ENCODE data around the gene DOK6.

DOK6 gene

GRCh38 chr18:69715191-69715795, 314.6 kb downstream of the DOK6 start:
- DNase-seq (ENCODE audit: low read depth): no peak
- TF ChIP-seq CTCF (IDR thresholded peaks at IDR 0.05; ENCODE audit: insufficient read depth, low read depth, low read length, missing control alignments): no peak
- no peak overlapping the region for H3K4me3 ChIP-seq (ENCODE audit: low read length)

DNA sequence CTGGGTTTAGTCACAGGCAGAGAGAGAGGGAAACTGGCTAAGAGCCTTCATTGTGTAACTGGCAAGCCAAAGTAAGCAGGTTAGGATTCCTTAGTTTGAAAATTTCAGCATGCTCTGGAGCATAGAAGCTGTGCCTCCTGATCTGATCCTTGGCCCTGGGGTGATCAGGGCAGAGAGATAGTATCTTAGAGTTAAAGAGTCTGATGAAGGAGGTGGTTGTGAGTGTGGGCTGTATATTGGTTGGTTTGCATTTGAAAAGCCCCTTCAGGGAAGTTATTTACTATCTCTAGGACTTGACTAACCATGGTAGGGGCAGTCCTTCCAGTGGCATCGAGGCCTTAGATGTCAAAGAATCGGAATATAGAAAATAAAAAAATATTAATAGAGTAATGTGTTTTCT, 316.9 kb downstream of the DOK6 start:
- no peak for DNase-seq (ENCODE audit: low read depth)
- TF ChIP-seq CTCF (IDR thresholded peaks at IDR 0.05; ENCODE audit: insufficient read depth, low read depth, low read length, missing control alignments): no peak
- H3K4me3 ChIP-seq (ENCODE audit: low read length): no peak overlapping the region

- peak; percentile 21 for DNase-seq (ENCODE audit: low read depth)
- no peak for TF ChIP-seq CTCF (IDR thresholded peaks at IDR 0.05; ENCODE audit: insufficient read depth, low read depth, low read length, missing control alignments)
- H3K4me3 ChIP-seq (ENCODE audit: low read length): no peak overlapping the region
Measured at GRCh38 chr18:69718912-69719547, 318.3 kb downstream of the DOK6 start.

DNA sequence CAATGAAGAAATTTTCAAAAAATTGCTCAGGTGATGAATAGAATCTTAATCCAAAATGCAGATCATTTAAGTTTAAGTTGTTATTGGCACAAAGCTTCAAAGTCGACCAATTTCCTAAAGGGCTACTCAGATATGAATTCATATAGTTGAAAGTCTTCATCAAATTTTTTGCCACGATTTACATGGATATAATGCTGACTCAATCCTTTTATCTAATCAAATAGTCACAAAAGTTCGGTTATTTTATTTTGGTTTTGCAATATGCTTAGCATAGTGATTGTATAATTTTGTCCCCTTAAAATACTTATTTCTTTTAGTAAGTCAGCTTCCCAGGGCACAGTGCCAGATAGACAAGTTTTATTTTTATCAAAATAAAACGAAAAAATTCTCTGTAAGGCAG, 319.7 kb downstream of the DOK6 start:
- no peak overlapping the region for H3K4me3 ChIP-seq (ENCODE audit: low read length)
- DNase-seq (ENCODE audit: low read depth): no peak
- no peak for TF ChIP-seq CTCF (IDR thresholded peaks at IDR 0.05; ENCODE audit: insufficient read depth, low read depth, low read length, missing control alignments)

- H3K4me3 ChIP-seq (ENCODE audit: low read length): no peak overlapping the region
- no peak for TF ChIP-seq CTCF (IDR thresholded peaks at IDR 0.05; ENCODE audit: insufficient read depth, low read depth, low read length, missing control alignments)
- DNase-seq (ENCODE audit: low read depth): no peak
Measured at GRCh38 chr18:69723434-69723833, 322.7 kb downstream of the DOK6 start.

DNA sequence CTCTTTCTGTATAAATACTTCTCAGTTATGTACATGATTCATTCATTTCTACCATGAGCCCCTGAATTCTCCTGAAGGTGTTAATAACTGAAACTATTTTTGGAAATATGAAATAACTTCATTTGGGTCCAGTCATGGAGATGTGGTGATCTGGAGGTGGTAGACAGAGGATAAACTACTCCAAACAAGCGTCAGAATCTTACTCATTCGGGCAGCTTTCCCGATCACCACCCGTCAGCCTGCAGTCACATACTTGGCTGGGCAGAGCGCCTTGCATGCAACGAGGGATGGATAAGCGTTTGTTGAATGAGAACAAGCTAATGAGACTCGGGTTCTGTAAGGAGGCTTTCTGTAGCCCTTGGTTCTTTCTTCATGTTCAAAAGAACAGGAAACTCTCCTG, 324.3 kb downstream of the DOK6 start:
- no peak overlapping the region for H3K4me3 ChIP-seq (ENCODE audit: low read length)
- TF ChIP-seq CTCF (IDR thresholded peaks at IDR 0.05; ENCODE audit: insufficient read depth, low read depth, low read length, missing control alignments): no peak
- no peak for DNase-seq (ENCODE audit: low read depth)

Measured in epithelial cell of esophagus (primary cell).